GM18858 (cell line): ENCODE data around the gene MLF2.

Source experiments
- ATAC-seq: cut with Tn5 transposase; IDR thresholded peaks from one replicate; pipeline ENCODE4 v1.9.1; 2021; ENCODE audit not compliant: unreplicated experiment

Gene MLF2

GRCh38 chr12:6752921-6753771 lies at the start of gene MLF2:
Gene MLF2 (minus strand): TSS chr12:6753141. CDS start chr12:6752334, 807 bp downstream.
- peak; percentile 87 for ATAC-seq

- ATAC-seq, result no peak
These were observed 46.2 kb upstream of the MLF2 start for GRCh38 chr12:6799147-6799546.

- ATAC-seq, result no peak
These were observed 43.6 kb upstream of the MLF2 start for GRCh38 chr12:6796576-6796975.

GRCh38 chr12:6795088-6795487 lies 42.1 kb upstream of the MLF2 start:
- no peak for ATAC-seq

GRCh38 chr12:6792522-6793201 lies 39.7 kb upstream of the MLF2 start:
- no peak for ATAC-seq

- no peak for ATAC-seq
These were observed 39.1 kb upstream of the MLF2 start for GRCh38 chr12:6791931-6792520.

GRCh38 chr12:6790496-6791150 lies 37.7 kb upstream of the MLF2 start:
- no peak for ATAC-seq

- ATAC-seq, result no peak
These were observed 36.3 kb upstream of the MLF2 start, which contains the start of gene CD4 for GRCh38 chr12:6788972-6789924. Gene CD4 (plus strand): TSS chr12:6789528. CDS start chr12:6800139, 10,611 bp downstream.

- no peak for ATAC-seq
These were observed 34.4 kb upstream of the MLF2 start for GRCh38 chr12:6787309-6787708.

- no peak for ATAC-seq
These were observed 33.6 kb upstream of the MLF2 start for GRCh38 chr12:6786416-6787094.

- no peak for ATAC-seq
These were observed 31.8 kb upstream of the MLF2 start for GRCh38 chr12:6784761-6785160.

- no peak for ATAC-seq
These were observed 31.4 kb upstream of the MLF2 start for GRCh38 chr12:6784296-6784695.

- ATAC-seq, result no peak
These were observed 30.9 kb upstream of the MLF2 start for GRCh38 chr12:6783828-6784227.

- no peak for ATAC-seq
These were observed 30.1 kb upstream of the MLF2 start for GRCh38 chr12:6782850-6783566.

GRCh38 chr12:6782119-6782518 lies 29.2 kb upstream of the MLF2 start:
- ATAC-seq, result no peak

- no peak for ATAC-seq
These were observed 27.6 kb upstream of the MLF2 start for GRCh38 chr12:6780573-6780972.

- no peak for ATAC-seq
These were observed 26.9 kb upstream of the MLF2 start for GRCh38 chr12:6779708-6780432.
